Stomach smooth muscle (tissue), 2 donors: ENCODE measurements around the gene AEBP1.

Source experiments
- H3K27ac ChIP-seq: one replicate; pipeline ENCODE4 v1.7.0; 2013; ENCODE audit warnings: mild to moderate bottlenecking, low read length, inconsistent platforms
- H3K27me3 ChIP-seq, 2 donors: one replicate each; pipeline ENCODE4 v1.7.0; 2013; ENCODE audit warnings: low read length in 2 of 2; ENCODE audit not compliant: insufficient read depth in 2 of 2, control insufficient read depth in 1 of 2
- H3K36me3 ChIP-seq, 2 donors: one replicate each; pipeline ENCODE4 v1.7.0; 2013; ENCODE audit warnings: low read length in 2 of 2; ENCODE audit not compliant: control insufficient read depth in 2 of 2, insufficient read depth in 2 of 2
- H3K4me1 ChIP-seq: one replicate; pipeline ENCODE4 v1.7.0; 2013; ENCODE audit warnings: low read length; ENCODE audit not compliant: control insufficient read depth, insufficient read depth
- H3K4me3 ChIP-seq, 2 donors: one replicate each; pipeline ENCODE4 v1.7.0; 2013; ENCODE audit warnings: low read length in 2 of 2
- H3K9ac ChIP-seq, 2 donors: one replicate each; pipeline ENCODE4 v1.7.0; 2013; ENCODE audit warnings: low read length in 2 of 2, mild to moderate bottlenecking in 1 of 2
- H3K9me3 ChIP-seq, 2 donors: one replicate each; pipeline ENCODE4 v1.7.0; 2013; ENCODE audit warnings: low read length in 2 of 2; ENCODE audit not compliant: control insufficient read depth in 2 of 2
- donor health status: healthy.
- donor health status: Pancreatic carcinoma.

AEBP1 gene

DNA sequence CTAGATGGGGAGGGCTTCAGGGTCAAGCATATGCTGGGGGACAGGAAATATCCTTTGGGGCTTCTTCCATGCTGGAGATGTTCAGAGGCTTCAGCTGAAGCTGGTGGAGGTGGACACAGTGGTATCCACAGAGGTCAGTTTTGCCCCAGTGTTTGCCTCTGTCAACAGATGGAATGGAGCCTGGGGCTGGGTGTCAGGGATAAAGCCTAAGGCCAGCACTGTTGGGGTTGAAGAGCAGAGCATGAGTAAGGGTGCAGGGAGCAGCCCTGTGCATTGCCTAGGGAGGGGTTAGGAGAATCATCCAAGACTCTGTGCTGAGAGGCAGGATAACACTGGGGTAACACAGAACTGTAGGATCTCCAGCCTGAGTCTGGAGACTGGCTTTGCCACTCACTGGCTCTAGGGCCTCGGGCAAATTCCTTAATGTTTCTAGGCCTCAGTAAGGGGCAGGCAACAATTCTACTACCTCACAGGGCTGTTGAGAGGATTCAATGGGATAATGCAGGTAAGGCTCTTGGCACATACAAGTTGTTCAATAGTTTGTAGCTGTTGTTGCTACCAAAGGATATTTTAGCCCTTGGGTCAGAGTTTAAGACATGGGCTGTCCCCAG is 58.7 kb downstream of the AEBP1 start:
- Histone ChIP-seq H3K27ac (no peak overlapping the region), H3K4me1 (no peaks in the 10 kb centered on the region), H3K9me3 (no peaks in the 10 kb centered on the region), H3K27me3 (peaks cover 0 to 2% of the 10 kb centered on the region in 2 donors), H3K36me3 (no peaks in the 10 kb centered on the region), H3K9ac (no peak overlapping the region), H3K4me3 (no peak overlapping the region)

DNA sequence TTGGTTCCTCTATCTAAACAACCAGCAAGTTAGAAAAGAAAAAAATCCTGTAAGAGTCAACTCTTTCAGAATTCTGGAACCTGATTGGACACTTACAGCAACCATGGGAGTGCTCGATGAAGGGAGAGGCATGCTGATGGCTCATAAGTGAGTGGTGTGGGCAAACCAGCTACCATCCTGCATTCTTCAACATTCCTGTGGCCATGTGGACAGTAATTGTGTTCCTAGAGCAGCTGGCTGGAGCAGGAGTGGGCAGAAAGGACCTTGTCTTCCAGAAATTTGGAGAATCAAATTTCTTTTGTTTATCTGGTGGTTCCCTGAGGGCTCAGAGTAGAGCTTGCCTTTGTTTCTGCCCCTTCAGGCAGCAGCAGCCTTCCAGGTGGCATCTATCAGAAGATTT is 59.4 kb downstream of the AEBP1 start:
- Histone ChIP-seq H3K9me3 (no peaks in the 10 kb centered on the region), H3K27me3 (peaks cover 0 to 2% of the 10 kb centered on the region in 2 donors), H3K9ac (no peak overlapping the region), H3K4me1 (no peaks in the 10 kb centered on the region), H3K4me3 (no peak overlapping the region), H3K27ac (no peak overlapping the region), H3K36me3 (no peaks in the 10 kb centered on the region)
